Lower leg skin (tissue), 3 donors: ENCODE data around the gene MEF2C.

Experiments used
- CTCF ChIP-seq, 3 donors: fragments of 450-650 bp; IDR thresholded peaks; one replicate each; pipeline ENCODE4 v1.5.1; 2016; ENCODE audit warnings: antibody characterized with exemption in 3 of 3, mild to moderate bottlenecking in 3 of 3, moderate library complexity in 2 of 3
- POLR2A ChIP-seq, 2 donors: fragments of 450-650 bp; IDR thresholded peaks; one replicate each; pipeline ENCODE4 v1.6.1; 2016 to 2017; ENCODE audit warnings: antibody characterized with exemption in 2 of 2, mild to moderate bottlenecking in 1 of 2, moderate library complexity in 1 of 2

- TF ChIP-seq CTCF (IDR thresholded peaks at IDR 0.05) (no peak), POLR2A (IDR thresholded peaks at IDR 0.05) (no peak)
Measured at GRCh38 chr5:88897748-88898147, 14.8 kb upstream of the MEF2C start.
